PC-3 (cell line): ENCODE data around the gene KRT3.

Source experiments
- CTCF ChIP-seq: fragments of 300-600 bp; sonication (generic); conservative IDR thresholded peaks from 2 replicates; pipeline ENCODE4 v1.5.1; 2017; ENCODE audit warnings: antibody characterized with exemption, low read depth, mild to moderate bottlenecking, low read length
- EZH2 ChIP-seq: fragments of 300-600 bp; sonication (generic); IDR thresholded peaks from one replicate; pipeline ENCODE4 v1.6.1; 2017; ENCODE audit warnings: antibody characterized with exemption, mild to moderate bottlenecking, low read length; ENCODE audit not compliant: unreplicated experiment
- EZH2phosphoT487 ChIP-seq: fragments of 300-600 bp; sonication (generic); IDR thresholded peaks from 2 replicates; pipeline ENCODE4 v1.6.1; 2018; ENCODE audit warnings: mild to moderate bottlenecking, antibody characterized with exemption, low read length, borderline replicate concordance

GRCh38 chr12:52798003-52798670 is 2.2 kb upstream of the KRT3 start:
- no peak for TF ChIP-seq CTCF
- no peak for TF ChIP-seq EZH2phosphoT487
- no peak for TF ChIP-seq EZH2
